Uterus (tissue), 4 donors: ENCODE data around the gene NLGN3. TPM values are rescaled to one million over a fixed set of nuclear protein-coding genes. Genes with fewer than 3 reads are reported as not detected.

Source experiments
- DNase-seq, 2 donors: peaks; one replicate each; pipeline ENCODE4 v3.0.0-alpha.2; 2019 to 2020
- H3K27ac ChIP-seq, 2 donors: fragments of 200-600 bp; sonication (generic); 1 replicate in 1 of 2; 2 replicates in 1 of 2; pipeline ENCODE4 v1.5.1; 2016 to 2018
- H3K27me3 ChIP-seq, 2 donors: fragments of 200-600 bp; sonication (generic); one replicate each; pipeline ENCODE4 v1.5.1; 2018 to 2019; ENCODE audit warnings: control low read depth in 1 of 2
- H3K36me3 ChIP-seq, 2 donors: fragments of 200-600 bp; sonication (generic); one replicate each; pipeline ENCODE4 v1.5.1; 2019; ENCODE audit warnings: control low read depth in 1 of 2
- H3K4me1 ChIP-seq, 2 donors: fragments of 200-600 bp; sonication (generic); one replicate each; pipeline ENCODE4 v1.5.1; 2018 to 2019; ENCODE audit warnings: control low read depth in 1 of 2
- H3K4me3 ChIP-seq, 2 donors: fragments of 200-600 bp; sonication (generic); 1 replicate in 1 of 2; 2 replicates in 1 of 2; pipeline ENCODE4 v1.5.1; 2018 to 2019; ENCODE audit warnings: mild to moderate bottlenecking in 1 of 2
- H3K9me3 ChIP-seq, 2 donors: fragments of 200-600 bp; sonication (generic); one replicate each; pipeline ENCODE4 v1.5.1; 2019; ENCODE audit warnings: control low read depth in 1 of 2
- CTCF ChIP-seq, 4 experiments: fragments of 200-600 bp in 2 of 4; fragments of 450-650 bp in 2 of 4; sonication (generic) in 2 of 4; IDR thresholded peaks; one replicate each; pipeline ENCODE4 v1.5.1; 2016 to 2019; ENCODE audit warnings: antibody characterized with exemption in 4 of 4, mild to moderate bottlenecking in 2 of 4, moderate library complexity in 1 of 4
- POLR2A ChIP-seq, 2 donors: fragments of 450-650 bp; IDR thresholded peaks; one replicate each; pipeline ENCODE4 v1.6.1; 2016; ENCODE audit warnings: antibody characterized with exemption in 2 of 2, mild to moderate bottlenecking in 1 of 2, moderate library complexity in 1 of 2
- intact Hi-C: fragments of 100-400 bp; cut with DNase I; formaldehyde crosslinking; loops from one replicate; pipeline ENCODE4 v1.15.1; 2023; ENCODE audit warnings: low total_unique reads
- total RNA-seq, 4 donors: library from RNA; depleted of rRNA in 3 of 4; stranded (reverse); fragments of >200 nt in 3 of 4; gene quantifications; one replicate each; pipeline versions ENCODE4 v1.1.0 to v1.2.4, GENCODE V29; 2014 to 2023
- donor health status: DM: yes; HTN: yes; CAD: no.

NLGN3 gene
- total RNA-seq, 4 donors from 2014 or later, result 1.7 to 14.4 (median 5.1) TPM; not detected in 1

GRCh38 chrX:71162981-71163380 lies 18.3 kb downstream of the NLGN3 start:
- H3K27me3 ChIP-seq, result no peaks in the 10 kb centered on the region
- intact Hi-C loops, result no loop called here

GRCh38 chrX:71164071-71164470 lies 19.4 kb downstream of the NLGN3 start:
- no peak for DNase-seq

More at GRCh38 chrX:71162981-71163380, 18.3 kb downstream of the NLGN3 start:
- TF ChIP-seq POLR2A (IDR thresholded peaks at IDR 0.05), result no peak
- no peak for TF ChIP-seq CTCF (IDR thresholded peaks at IDR 0.05)
- Histone ChIP-seq H3K36me3 (no peaks in the 10 kb centered on the region), H3K4me1 (no peaks in the 10 kb centered on the region), H3K4me3 (no peak overlapping the region), H3K27ac (no peak overlapping the region), H3K9me3 (no peaks in the 10 kb centered on the region)
- DNase-seq, result no peak

GRCh38 chrX:71166461-71166860 lies 21.8 kb downstream of the NLGN3 start:
- no peaks in the 10 kb centered on the region for H3K4me1 ChIP-seq
- H3K4me3 ChIP-seq, result no peak overlapping the region
- H3K9me3 ChIP-seq, result no peaks in the 10 kb centered on the region
- no peaks in the 10 kb centered on the region for H3K36me3 ChIP-seq
- no peak overlapping the region for H3K27ac ChIP-seq
- H3K27me3 ChIP-seq, result no peaks in the 10 kb centered on the region
- TF ChIP-seq CTCF (IDR thresholded peaks at IDR 0.05), result no peak
- TF ChIP-seq POLR2A (IDR thresholded peaks at IDR 0.05), result no peak
- intact Hi-C loops, result no loop called here
- DNase-seq, result no peak

More at GRCh38 chrX:71164071-71164470, 19.4 kb downstream of the NLGN3 start:
- intact Hi-C loops, result no loop called here
- no peak overlapping the region for H3K27ac ChIP-seq
- no peaks in the 10 kb centered on the region for H3K27me3 ChIP-seq
- no peak overlapping the region for H3K4me3 ChIP-seq
- no peaks in the 10 kb centered on the region for H3K36me3 ChIP-seq
- H3K9me3 ChIP-seq, result no peaks in the 10 kb centered on the region
- no peaks in the 10 kb centered on the region for H3K4me1 ChIP-seq
- TF ChIP-seq CTCF (IDR thresholded peaks at IDR 0.05) (no peak), POLR2A (IDR thresholded peaks at IDR 0.05) (no peak)

- Histone ChIP-seq H3K36me3 (no peaks in the 10 kb centered on the region), H3K9me3 (no peaks in the 10 kb centered on the region), H3K27ac (no peak overlapping the region), H3K4me3 (no peak overlapping the region), H3K4me1 (no peaks in the 10 kb centered on the region), H3K27me3 (no peaks in the 10 kb centered on the region)
- DNase-seq, result no peak
- TF ChIP-seq POLR2A (IDR thresholded peaks at IDR 0.05), result no peak
- no peak for TF ChIP-seq CTCF (IDR thresholded peaks at IDR 0.05)
- intact Hi-C loops, result no loop called here
These were observed 22.6 kb downstream of the NLGN3 start for GRCh38 chrX:71167031-71167781.

- H3K9me3 ChIP-seq, result no peaks in the 10 kb centered on the region
- DNase-seq, result no peak
- no peaks in the 10 kb centered on the region for H3K4me1 ChIP-seq
- no peaks in the 10 kb centered on the region for H3K36me3 ChIP-seq
- H3K4me3 ChIP-seq, result no peak overlapping the region
- no peaks in the 10 kb centered on the region for H3K27me3 ChIP-seq
- TF ChIP-seq POLR2A (IDR thresholded peaks at IDR 0.05) (no peak), CTCF (IDR thresholded peaks at IDR 0.05) (no peak)
- intact Hi-C loops, result no loop called here
- no peak overlapping the region for H3K27ac ChIP-seq
These were observed 23.5 kb downstream of the NLGN3 start for GRCh38 chrX:71168134-71168533.
